Measurements from ENCODE around the gene YPEL4.

- TF ChIP-seq POLR2A (IDR thresholded peaks at IDR 0.05; ENCODE audit: borderline replicate concordance, extremely low read depth, insufficient read depth, insufficient read length): no peak
- no peak for TF ChIP-seq MAX (IDR thresholded peaks at IDR 0.05)
- no peak for TF ChIP-seq EZH2 (IDR thresholded peaks at IDR 0.05)
- TF ChIP-seq CTCF (IDR thresholded peaks at IDR 0.05 in 2 of 3, conservative IDR thresholded peaks at IDR 0.05 in 1 of 3; ENCODE audit: borderline replicate concordance in 1 of 3, insufficient read depth in 1 of 3, low read depth in 2 of 3, low read length in 2 of 3): no peak
Measured at GRCh38 chr11:57681168-57681567, 31.5 kb upstream of the YPEL4 start.

Data from HCT116 (cell line).